Endothelial cell (in vitro differentiated cells): ENCODE measurements around the gene PRR23C. TPM values are rescaled to one million over a fixed set of nuclear protein-coding genes. Genes with fewer than 3 reads are reported as not detected.

Source experiments
- DNase-seq: peaks from one replicate; pipeline ENCODE4 v3.0.0; 2021; ENCODE audit warnings: low spot score
- H3K27ac Mint-ChIP-seq: one replicate; pipeline ENCODE4 v1.8.0; 2021; ENCODE audit warnings: mixed read lengths, inconsistent platforms; ENCODE audit not compliant: unreplicated experiment
- H3K27me3 Mint-ChIP-seq: one replicate; pipeline ENCODE4 v1.8.0; 2021; ENCODE audit warnings: mild to moderate bottlenecking, moderate library complexity, mixed read lengths, inconsistent platforms; ENCODE audit not compliant: unreplicated experiment
- H3K36me3 Mint-ChIP-seq: one replicate; pipeline ENCODE4 v1.8.0; 2021; ENCODE audit warnings: mild to moderate bottlenecking, low read depth, mixed read lengths, inconsistent platforms; ENCODE audit not compliant: unreplicated experiment
- H3K4me1 Mint-ChIP-seq: one replicate; pipeline ENCODE4 v1.8.0; 2021; ENCODE audit warnings: mild to moderate bottlenecking, mixed read lengths, inconsistent platforms; ENCODE audit not compliant: unreplicated experiment
- H3K4me3 Mint-ChIP-seq: one replicate; pipeline ENCODE4 v1.8.0; 2021; ENCODE audit warnings: mild to moderate bottlenecking, mixed read lengths, inconsistent platforms; ENCODE audit not compliant: unreplicated experiment
- H3K9me3 Mint-ChIP-seq: one replicate; pipeline ENCODE4 v1.8.0; 2021; ENCODE audit warnings: mixed read lengths, inconsistent platforms; ENCODE audit not compliant: unreplicated experiment
- CTCF ChIP-seq: fragments of 200-600 bp; sonication (generic); IDR thresholded peaks from one replicate; pipeline ENCODE4 v1.5.0; 2021; ENCODE audit warnings: antibody characterized with exemption; ENCODE audit not compliant: unreplicated experiment
- long read RNA-seq: library from polyadenylated mRNA; unstranded; transcript quantifications from one replicate; pipeline ENCODE4 v2.0.0, GENCODE V29; 2020; ENCODE audit not compliant: unreplicated experiment
- total RNA-seq: library from RNA; stranded (reverse); fragmentation: NEBNext Ultra II Directional; extraction: Animal tissue kit (Norgen Biotek cat#: 25700); gene quantifications from one replicate; pipeline ENCODE4 v1.2.1, GENCODE V29; 2021; ENCODE audit not compliant: unreplicated experiment

The PRR23C gene
- total RNA-seq: not detected
- long read RNA-seq: 0 reads

GRCh38 chr3:139044366-139045210 is at the start of gene PRR23C:
Gene PRR23C (minus strand): TSS chr3:139044892. CDS start chr3:139044620, 272 bp downstream.
- H3K4me1 Mint-ChIP-seq: no peaks in the 10 kb centered on the region
- no peak within 1 kb of the TSS for H3K27ac Mint-ChIP-seq
- DNase-seq: no peak
- H3K36me3 Mint-ChIP-seq: no peaks in the 10 kb centered on the region
- H3K27me3 Mint-ChIP-seq: peaks cover 1% of the 10 kb centered on the region
- H3K4me3 Mint-ChIP-seq: no peak within 1 kb of the TSS
- peaks cover 4% of the 10 kb centered on the region for H3K9me3 Mint-ChIP-seq
- no peak for TF ChIP-seq CTCF

DNA sequence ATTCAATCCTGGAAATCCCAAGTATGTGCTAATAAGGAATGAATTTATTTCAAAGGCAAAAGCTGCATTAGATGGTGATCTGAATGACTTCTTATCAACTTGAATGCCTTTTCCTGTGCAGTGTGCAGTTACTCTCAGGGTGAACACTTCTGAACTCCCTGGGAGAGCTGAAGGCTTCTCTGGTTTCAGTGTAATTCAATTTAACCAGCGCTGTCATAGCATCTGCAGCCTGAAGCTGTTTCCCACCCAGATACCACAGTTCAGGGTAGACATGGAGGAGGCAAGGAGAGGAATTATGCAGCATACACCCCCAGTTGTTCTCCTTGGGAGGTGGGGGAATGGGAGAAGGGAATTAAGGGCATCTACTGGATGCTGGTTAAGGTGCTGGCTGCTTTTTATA is 49.1 kb upstream of the PRR23C start:
- no peaks in the 10 kb centered on the region for H3K27me3 Mint-ChIP-seq
- no peak overlapping the region for H3K4me3 Mint-ChIP-seq
- no peaks in the 10 kb centered on the region for H3K4me1 Mint-ChIP-seq
- no peak for TF ChIP-seq CTCF
- no peak overlapping the region for H3K27ac Mint-ChIP-seq
- H3K9me3 Mint-ChIP-seq: no peaks in the 10 kb centered on the region
- DNase-seq: no peak
- no peaks in the 10 kb centered on the region for H3K36me3 Mint-ChIP-seq

DNA sequence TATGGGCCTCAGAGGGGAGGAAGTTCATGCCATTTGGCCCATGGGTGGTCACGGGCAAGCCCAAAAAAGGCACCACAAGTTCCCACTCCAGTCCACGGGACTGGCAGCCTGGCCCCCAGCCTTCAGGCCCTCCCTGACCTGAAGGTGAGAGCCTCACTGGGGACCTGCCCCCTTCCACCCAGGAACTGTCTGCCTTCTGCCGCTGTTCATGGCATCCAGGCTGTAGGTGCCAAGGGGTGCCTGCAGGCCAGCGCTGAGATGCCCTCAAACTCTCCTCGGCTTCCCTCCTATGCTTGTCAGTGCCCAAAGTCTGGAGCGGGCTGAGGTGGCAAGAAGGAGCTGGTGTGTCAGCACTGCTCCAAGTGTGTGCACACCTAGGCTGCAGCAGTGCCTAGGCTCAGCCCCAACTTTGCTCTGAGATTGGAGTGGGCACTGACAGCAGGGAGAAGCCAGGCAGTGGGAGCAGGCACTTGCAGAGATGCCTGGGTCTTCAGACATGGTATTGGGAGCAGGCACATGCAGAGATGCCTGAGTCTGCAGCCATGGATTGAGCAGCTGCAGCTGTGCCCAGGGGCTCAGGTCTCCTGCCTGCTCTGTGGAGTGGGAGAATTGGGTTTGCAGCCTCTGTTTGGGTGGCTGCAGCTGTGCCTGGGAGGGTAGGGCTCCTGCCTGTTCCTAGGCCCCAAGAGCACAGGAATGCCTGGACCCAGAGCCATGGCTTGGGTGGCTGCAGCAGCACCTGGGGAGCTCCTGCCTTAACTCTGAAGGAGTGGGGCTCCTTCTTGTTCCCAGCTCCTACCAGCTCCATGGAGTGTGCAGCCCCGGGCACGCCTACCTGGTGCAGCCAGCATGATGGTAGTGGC is 44.0 kb upstream of the PRR23C start:
- peaks cover 3% of the 10 kb centered on the region for H3K27me3 Mint-ChIP-seq

DNA sequence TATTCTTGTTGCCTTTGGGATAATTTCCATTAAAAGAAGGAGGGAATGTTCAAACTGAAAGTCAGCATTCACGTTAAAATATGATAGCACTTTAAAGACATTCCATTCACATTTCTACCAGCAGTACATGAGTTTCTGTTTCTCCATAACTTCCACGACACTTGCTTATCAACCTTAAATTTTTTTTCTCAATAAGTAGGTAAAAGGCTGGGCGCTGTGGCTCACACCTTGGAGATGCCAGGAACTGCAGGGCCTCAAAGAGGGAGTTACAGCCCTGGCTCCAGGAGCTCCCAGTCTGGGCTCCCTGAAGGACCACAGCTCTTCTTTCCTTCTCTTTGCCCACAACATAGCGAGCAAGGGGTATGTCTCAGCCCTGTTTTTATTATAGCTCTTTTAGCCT is 42.9 kb upstream of the PRR23C start:
- H3K36me3 Mint-ChIP-seq: no peaks in the 10 kb centered on the region
- TF ChIP-seq CTCF: no peak
- DNase-seq: no peak
- H3K27me3 Mint-ChIP-seq: peaks cover 3% of the 10 kb centered on the region
- H3K27ac Mint-ChIP-seq: no peak overlapping the region
- H3K4me3 Mint-ChIP-seq: no peak overlapping the region
- no peaks in the 10 kb centered on the region for H3K9me3 Mint-ChIP-seq
- no peaks in the 10 kb centered on the region for H3K4me1 Mint-ChIP-seq

More for the DNA sequence above, 44.0 kb upstream of the PRR23C start:
- H3K36me3 Mint-ChIP-seq: no peaks in the 10 kb centered on the region
- TF ChIP-seq CTCF: no peak
- no peaks in the 10 kb centered on the region for H3K4me1 Mint-ChIP-seq
- no peak for DNase-seq
- no peaks in the 10 kb centered on the region for H3K9me3 Mint-ChIP-seq
- H3K4me3 Mint-ChIP-seq: no peak overlapping the region
- no peak overlapping the region for H3K27ac Mint-ChIP-seq
